Right atrium auricular region (tissue), 2 donors: Measurements from ENCODE around the gene ST6GAL1. TPM values are rescaled to one million over a fixed set of nuclear protein-coding genes. Genes with fewer than 3 reads are reported as not detected.

ENCODE experiments used
- DNase-seq: peaks from one replicate; pipeline ENCODE4 v3.0.0-alpha.2; 2019; ENCODE audit warnings: low spot score
- H3K27ac ChIP-seq, 2 donors: fragments of 200-600 bp; sonication (generic); 1 replicate in 1 of 2; 2 replicates in 1 of 2; pipeline ENCODE4 v1.5.1; 2016 to 2019
- H3K27me3 ChIP-seq, 2 donors: fragments of 200-600 bp; sonication (generic); one replicate each; pipeline versions ENCODE4 v1.5.1 to v1.6.0; 2017 to 2019
- H3K36me3 ChIP-seq: fragments of 200-600 bp; sonication (generic); one replicate; pipeline ENCODE4 v1.5.1; 2016
- H3K4me1 ChIP-seq, 2 donors: fragments of 200-600 bp; sonication (generic); one replicate each; pipeline versions ENCODE4 v1.5.1 to v1.6.0; 2017 to 2019
- H3K4me3 ChIP-seq, 2 donors: fragments of 200-600 bp; sonication (generic); 1 replicate in 1 of 2; 2 replicates in 1 of 2; pipeline ENCODE4 v1.5.1; 2017 to 2019; ENCODE audit warnings: mild to moderate bottlenecking in 1 of 2, moderate library complexity in 1 of 2
- H3K9me3 ChIP-seq, 2 donors: fragments of 200-600 bp; sonication (generic); one replicate each; pipeline ENCODE4 v1.5.1; 2019
- CTCF ChIP-seq, 2 donors: fragments of 200-600 bp; sonication (generic); IDR thresholded peaks; one replicate each; pipeline ENCODE4 v1.5.1; 2019; ENCODE audit warnings: antibody characterized with exemption in 2 of 2
- total RNA-seq, 2 donors: library from RNA; depleted of rRNA; stranded (reverse); fragments of >200 nt; gene quantifications; one replicate each; pipeline ENCODE4 v1.1.0, GENCODE V29; 2016

The ST6GAL1 gene
- total RNA-seq, 2 donors from 2014 or later = 55.1 to 94.3 TPM

DNA sequence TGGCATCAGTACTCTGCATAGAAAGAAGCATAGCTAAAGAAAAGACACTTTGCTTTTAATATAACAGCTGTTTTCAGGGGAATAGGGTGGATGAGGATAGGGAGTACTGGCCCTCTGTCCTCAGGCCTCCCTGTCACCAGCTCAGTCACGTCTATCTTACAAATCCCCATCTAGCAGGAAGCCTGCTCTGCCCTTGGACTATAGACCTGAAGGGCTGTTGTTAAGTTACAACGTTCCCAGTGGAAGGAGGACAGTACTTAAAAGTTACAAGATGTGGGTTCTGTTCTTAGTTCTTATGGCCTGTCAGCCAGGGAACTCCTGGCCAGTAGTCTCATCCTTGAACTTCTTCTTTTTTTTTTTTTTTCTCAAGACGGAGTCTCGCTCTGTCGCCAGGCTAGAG lies 138.5 kb downstream of the ST6GAL1 start:
- TF ChIP-seq CTCF (IDR thresholded peaks at IDR 0.05) = no peak
- H3K4me1 ChIP-seq = peaks cover 0 to 10% of the 10 kb centered on the region in 2 donors
- H3K4me3 ChIP-seq = no peak overlapping the region
- H3K9me3 ChIP-seq = no peaks in the 10 kb centered on the region
- no peak overlapping the region for H3K27ac ChIP-seq
- no peaks in the 10 kb centered on the region for H3K27me3 ChIP-seq
- DNase-seq = no peak
- H3K36me3 ChIP-seq = peaks cover 19% of the 10 kb centered on the region

DNA sequence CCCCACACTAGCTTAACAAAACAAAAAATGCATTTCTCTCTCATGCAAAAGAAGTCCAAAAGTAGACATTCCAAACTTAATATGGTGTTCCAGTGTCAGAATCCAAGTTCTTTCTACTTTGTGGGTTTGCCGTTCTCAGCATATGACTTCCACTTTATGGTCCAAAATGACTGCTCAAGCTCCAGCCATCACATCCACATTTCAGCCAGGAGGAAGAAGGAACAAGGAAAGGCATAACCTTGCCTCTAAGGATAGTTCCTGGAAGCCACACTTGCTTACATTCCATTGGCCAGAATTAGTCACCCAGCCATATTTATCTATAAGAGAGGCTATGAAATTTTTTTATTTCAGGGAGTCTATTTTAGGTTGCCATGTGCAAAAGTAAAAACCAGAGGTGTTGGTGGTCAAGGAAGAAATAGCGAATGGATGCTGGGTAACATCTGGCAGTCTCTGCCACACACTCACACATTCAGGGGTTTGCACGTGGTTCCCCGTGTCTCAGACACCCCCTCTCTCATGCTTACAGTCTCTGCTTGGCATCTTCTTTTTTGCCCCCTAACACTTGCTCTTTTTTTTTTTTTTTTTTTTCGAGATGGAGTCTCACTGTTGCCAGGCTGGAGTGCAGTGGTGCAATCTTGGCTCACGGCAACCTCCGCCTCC lies 139.7 kb downstream of the ST6GAL1 start:
- H3K27me3 ChIP-seq = no peaks in the 10 kb centered on the region
- H3K27ac ChIP-seq = no peak overlapping the region
- no peak for TF ChIP-seq CTCF (IDR thresholded peaks at IDR 0.05)
- H3K36me3 ChIP-seq = peaks cover 19% of the 10 kb centered on the region
- H3K4me3 ChIP-seq = no peak overlapping the region
- no peak for DNase-seq
- H3K4me1 ChIP-seq = peaks cover 0 to 6% of the 10 kb centered on the region in 2 donors
- H3K9me3 ChIP-seq = no peaks in the 10 kb centered on the region

GRCh38 chr3:187072102-187072501 lies 141.8 kb downstream of the ST6GAL1 start:
- Histone ChIP-seq H3K9me3 (no peaks in the 10 kb centered on the region), H3K36me3 (peaks cover 32% of the 10 kb centered on the region), H3K4me3 (no peak overlapping the region), H3K27ac (no peak overlapping the region), H3K27me3 (no peaks in the 10 kb centered on the region), H3K4me1 (no peaks in the 10 kb centered on the region)
- no peak for DNase-seq
- TF ChIP-seq CTCF (IDR thresholded peaks at IDR 0.05) = no peak

GRCh38 chr3:187072511-187072910 lies 142.2 kb downstream of the ST6GAL1 start:
- no peak for DNase-seq
- Histone ChIP-seq H3K9me3 (no peaks in the 10 kb centered on the region), H3K4me1 (no peaks in the 10 kb centered on the region), H3K36me3 (peaks cover 35% of the 10 kb centered on the region), H3K4me3 (no peak overlapping the region), H3K27me3 (no peaks in the 10 kb centered on the region), H3K27ac (no peak overlapping the region)
- TF ChIP-seq CTCF (IDR thresholded peaks at IDR 0.05) = no peak

DNA sequence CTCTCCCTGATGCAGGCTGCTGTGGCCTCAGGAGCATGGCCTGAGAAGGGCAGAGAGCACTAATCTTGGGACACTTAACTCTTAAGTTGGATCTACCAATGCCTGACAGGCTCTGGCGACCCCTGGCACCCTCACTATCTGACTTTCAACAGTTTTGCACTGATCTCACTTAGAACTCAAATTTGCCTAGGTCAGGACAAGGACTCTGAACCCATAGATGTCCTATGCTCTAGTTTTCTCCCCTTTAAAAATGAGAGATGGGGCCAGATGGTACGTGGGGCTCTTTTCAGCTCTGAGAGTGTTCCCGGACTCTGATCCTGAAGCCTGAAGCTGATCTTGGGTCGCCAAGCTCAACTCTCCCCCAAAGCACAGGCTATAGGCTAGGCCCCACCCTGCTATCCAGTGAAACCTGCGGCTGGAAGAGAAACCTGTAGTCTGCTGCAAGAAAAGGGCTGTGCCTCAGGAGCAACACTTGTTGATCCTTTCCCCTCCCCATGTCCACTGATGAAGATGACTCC lies 143.3 kb downstream of the ST6GAL1 start:
- Histone ChIP-seq H3K27ac (no peak overlapping the region), H3K36me3 (peaks cover 41% of the 10 kb centered on the region), H3K9me3 (no peaks in the 10 kb centered on the region), H3K4me3 (no peak overlapping the region), H3K4me1 (no peaks in the 10 kb centered on the region), H3K27me3 (no peaks in the 10 kb centered on the region)
- TF ChIP-seq CTCF (IDR thresholded peaks at IDR 0.05) = no peak
- DNase-seq = no peak

- Histone ChIP-seq H3K27me3 (no peaks in the 10 kb centered on the region), H3K27ac (no peak overlapping the region), H3K4me1 (no peaks in the 10 kb centered on the region), H3K36me3 (peaks cover 41% of the 10 kb centered on the region), H3K4me3 (no peak overlapping the region), H3K9me3 (no peaks in the 10 kb centered on the region)
- no peak for DNase-seq
- TF ChIP-seq CTCF (IDR thresholded peaks at IDR 0.05) = no peak
Observed at GRCh38 chr3:187074846-187075245, 144.5 kb downstream of the ST6GAL1 start.
